HG03354 (cell line): ENCODE data around the gene NRGN.

Source experiments
- ATAC-seq: cut with Tn5 transposase; IDR thresholded peaks from one replicate; pipeline ENCODE4 v1.9.1; 2021; ENCODE audit warnings: mild to moderate bottlenecking; ENCODE audit not compliant: unreplicated experiment, poor library complexity, severe bottlenecking

The NRGN gene

GRCh38 chr11:124738713-124739478 is 846 bp upstream of the NRGN start:
- no peak for ATAC-seq

DNA sequence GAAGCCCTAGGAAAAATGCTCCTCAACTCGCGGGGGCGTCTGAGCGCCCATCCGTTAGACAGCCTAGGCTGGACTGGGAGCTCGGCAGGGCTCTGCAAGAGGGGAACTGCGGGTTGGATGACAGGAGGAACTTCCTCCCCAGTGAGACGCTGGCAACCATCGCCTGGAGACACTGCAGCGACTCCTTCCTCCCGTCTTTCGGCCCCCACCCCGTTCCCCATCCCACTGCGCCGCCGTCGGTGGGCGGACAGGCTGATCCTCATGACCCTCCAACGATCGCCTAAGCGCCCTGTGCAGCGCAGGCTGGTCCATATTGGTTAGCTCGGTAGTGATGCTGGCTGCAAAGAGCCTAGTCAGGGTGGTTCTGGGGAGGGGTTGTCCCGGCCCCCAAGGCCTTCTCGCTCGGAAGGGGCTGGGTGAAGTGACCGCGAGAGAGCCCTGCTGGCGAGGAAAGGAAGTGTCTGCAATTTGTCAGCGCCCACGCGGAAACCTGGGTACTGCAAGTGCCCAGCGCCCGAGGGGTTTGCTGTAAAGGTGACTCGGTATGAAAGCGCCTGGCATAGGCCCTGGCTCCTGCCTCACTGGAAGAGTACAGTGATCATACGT is 638 bp downstream of the NRGN start:
- peak; percentile 56 for ATAC-seq

DNA sequence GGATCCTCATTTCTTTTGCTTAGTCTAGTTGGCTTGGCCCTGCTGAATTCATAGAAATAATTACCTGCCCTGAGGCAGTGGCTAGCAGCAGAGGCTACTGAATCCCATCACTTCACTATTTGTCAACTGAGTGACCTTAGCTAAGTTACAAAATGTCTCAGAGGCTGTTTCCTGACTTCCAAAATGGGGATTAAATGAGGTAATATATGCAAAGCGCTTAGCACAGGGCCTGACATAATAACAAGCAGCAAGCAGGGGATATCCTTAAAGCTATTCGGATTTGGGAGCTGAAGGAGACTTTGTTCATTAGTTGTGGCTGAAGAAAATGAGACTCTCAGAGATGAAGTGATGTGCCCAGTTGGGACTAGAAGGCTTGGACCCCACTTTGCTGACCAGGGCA is 2.8 kb downstream of the NRGN start:
- no peak for ATAC-seq

- no peak for ATAC-seq
These were observed 3.3 kb downstream of the NRGN start for GRCh38 chr11:124743050-124743449.

- ATAC-seq, result no peak
These were observed 5.6 kb downstream of the NRGN start for GRCh38 chr11:124745270-124745834.

- peak; percentile 25 for ATAC-seq
These were observed 6.3 kb downstream of the NRGN start for GRCh38 chr11:124745835-124746620.

GRCh38 chr11:124746621-124747243 is 7.0 kb downstream of the NRGN start:
- ATAC-seq, result peak; percentile 93

DNA sequence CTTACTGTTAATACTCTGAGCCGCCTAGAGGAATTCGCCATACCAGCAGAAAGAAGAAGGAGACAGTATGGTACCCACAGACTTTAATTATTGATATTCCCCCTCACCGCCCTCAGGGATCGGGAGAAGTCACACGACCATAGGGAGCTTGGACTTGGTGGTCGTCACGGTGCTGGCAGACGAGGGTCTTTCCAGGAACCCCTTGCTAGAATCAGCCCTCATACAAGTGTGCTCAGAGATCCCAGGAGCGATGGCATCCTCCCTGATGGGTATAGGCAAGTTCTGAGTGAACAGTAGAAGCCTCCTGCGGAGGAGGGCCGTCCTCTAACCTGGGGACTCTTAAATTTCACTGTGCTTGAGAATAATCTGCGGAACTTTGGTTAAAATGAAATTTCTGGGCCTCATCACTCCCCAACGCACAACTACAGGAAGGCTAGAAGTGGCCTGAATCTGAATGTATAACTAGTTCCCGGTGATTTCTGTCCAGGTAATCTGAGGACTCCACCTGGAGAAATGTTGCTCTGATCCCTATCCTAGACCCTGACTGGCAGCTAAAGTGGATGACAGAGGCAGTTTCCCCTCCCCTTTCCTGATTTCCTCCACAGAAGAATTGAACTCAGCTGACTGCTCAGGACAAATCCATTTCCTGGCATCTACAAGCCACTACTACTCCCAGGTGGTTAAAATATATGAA is 7.8 kb downstream of the NRGN start:
- no peak for ATAC-seq

- no peak for ATAC-seq
These were observed 8.3 kb downstream of the NRGN start for GRCh38 chr11:124748100-124748418.

- no peak for ATAC-seq
These were observed 9.0 kb downstream of the NRGN start for GRCh38 chr11:124748481-124749343.

GRCh38 chr11:124749912-124750311 is 10.2 kb downstream of the NRGN start:
- no peak for ATAC-seq

DNA sequence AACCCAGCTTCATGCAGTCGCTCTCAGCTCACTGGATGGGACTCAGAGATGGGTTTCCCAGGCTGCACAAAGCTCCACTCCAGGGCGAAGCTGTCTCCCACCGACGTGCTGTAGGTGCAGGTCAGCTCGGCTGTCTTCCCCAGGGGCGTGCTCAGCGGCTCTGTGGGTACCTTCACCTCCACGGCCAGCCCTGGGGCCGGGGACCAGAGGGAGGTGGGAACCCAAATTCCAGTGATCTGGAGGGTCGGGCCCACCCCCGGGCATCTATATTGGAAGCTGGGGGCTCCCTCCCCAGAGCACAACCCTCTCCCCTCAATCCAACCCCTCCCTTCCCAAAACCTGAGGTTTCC is 11.6 kb downstream of the NRGN start:
- no peak for ATAC-seq

DNA sequence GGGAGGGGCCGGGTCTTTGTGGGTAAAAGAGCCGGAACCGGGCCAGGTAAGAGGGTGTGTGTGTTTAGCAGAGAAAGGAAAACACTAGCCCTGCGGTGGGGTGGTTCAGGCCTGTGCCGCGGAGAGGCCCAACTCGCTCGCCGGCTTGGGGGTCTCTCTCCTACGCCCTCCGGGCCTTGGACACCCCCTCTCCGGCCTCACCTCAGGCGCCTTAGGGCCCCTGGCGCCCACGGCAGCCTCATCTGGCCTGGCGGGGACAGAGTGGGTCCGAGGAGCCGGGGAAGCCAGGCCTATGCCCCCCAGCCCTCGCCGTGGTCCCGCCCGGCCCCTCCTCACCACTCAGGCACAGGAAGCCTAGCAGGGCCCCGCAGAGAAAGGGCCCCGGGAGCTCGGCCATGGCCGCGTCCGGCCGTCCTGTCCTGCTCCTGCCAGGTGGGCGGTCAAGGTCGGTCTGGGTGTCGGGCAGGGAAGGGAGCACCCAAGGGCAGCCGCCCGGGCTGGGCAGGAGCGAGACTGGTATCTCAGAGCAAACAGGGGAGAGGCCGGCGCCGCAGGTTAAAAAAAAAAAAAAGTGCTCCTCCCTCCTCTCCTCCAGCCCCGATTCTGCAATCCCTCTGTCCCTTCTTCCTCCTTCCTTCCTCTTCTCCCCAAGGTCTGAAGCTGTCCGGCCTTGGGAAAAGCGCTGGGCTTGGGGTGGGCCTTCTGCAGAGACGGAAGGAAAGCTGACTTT is 12.2 kb downstream of the NRGN start, which contains the start of gene VSIG2:
Gene VSIG2, minus strand, starts transcription at position 515 of the 730 bp plus-strand sequence. Its CDS starts 118 bp downstream, at position 397.
- ATAC-seq, result no peak

GRCh38 chr11:124752471-124753102 is 12.8 kb downstream of the NRGN start:
- no peak for ATAC-seq

DNA sequence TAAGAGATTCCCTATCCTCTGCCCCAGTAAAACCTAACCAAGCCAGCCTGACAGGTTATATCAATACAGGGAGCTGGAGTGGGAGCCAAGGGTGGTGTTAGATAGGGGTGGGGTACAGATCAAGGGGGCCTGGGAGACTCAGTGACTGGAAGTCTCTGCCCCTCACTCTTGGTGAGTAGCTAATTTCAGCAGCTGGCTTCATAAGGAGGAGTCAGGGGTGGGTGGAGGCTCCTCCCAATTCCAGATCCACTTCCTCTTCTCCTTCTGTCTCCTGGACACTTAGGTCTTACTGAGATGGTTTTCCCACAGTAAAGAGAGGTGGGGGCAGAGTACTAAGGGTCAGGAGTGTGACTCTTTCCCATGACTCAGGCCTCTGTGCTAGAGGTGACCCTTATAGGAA is 13.5 kb downstream of the NRGN start:
- ATAC-seq, result no peak

GRCh38 chr11:124753624-124754023 is 13.9 kb downstream of the NRGN start:
- ATAC-seq, result no peak

DNA sequence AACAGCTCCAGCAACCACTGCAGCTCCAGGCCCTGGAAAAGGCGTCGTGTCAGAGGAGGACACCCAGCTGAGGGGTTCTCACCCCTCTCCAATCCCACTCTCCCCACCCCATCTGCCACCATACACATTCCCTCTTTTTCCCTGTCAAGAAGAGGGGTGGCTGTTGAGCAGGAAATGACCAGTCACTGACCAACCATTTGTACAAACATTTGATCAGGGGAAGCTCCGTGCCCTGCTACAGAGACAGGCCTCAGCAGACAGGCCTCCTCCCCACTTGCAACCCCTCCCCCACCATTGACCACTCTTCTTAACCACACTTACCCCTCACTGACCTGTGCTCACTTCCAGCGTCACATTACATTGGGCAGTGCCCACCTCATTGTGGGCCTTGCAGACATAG is 14.6 kb downstream of the NRGN start:
- ATAC-seq, result no peak

GRCh38 chr11:124754710-124755109 is 15.0 kb downstream of the NRGN start:
- ATAC-seq, result no peak
